SK-N-MC (cell line): Measurements from ENCODE around the gene CFAP299.

ENCODE experiments used
- EZH2 ChIP-seq: fragments of 200-600 bp; sonication (generic); IDR thresholded peaks from one replicate; pipeline ENCODE4 v1.6.1; 2017; ENCODE audit warnings: antibody characterized with exemption
- FOXP2 ChIP-seq: optimal IDR thresholded peaks from 2 replicates; pipeline ENCODE3; 2011; ENCODE audit warnings: mild to moderate bottlenecking, moderate library complexity; ENCODE audit not compliant: insufficient read depth; ENCODE audit errors: extremely low read length, control extremely low read depth
- POLR2AphosphoS5 ChIP-seq: IDR thresholded peaks from 2 replicates; pipeline ENCODE4 v1.6.1; 2012; ENCODE audit warnings: mild to moderate bottlenecking, low read depth, low read length, borderline replicate concordance

GRCh38 chr4:80608281-80608980 is 272.9 kb downstream of the CFAP299 start:
- TF ChIP-seq EZH2 (no peak), POLR2AphosphoS5 (no peak), FOXP2 (no peak)
